H9 (cell line): ENCODE data around the gene ANGPTL4. TPM values are rescaled to one million over a fixed set of nuclear protein-coding genes. Genes with fewer than 3 reads are reported as not detected.

Source experiments
- DNase-seq: peaks from one replicate; pipeline ENCODE4 v3.0.0-alpha.2; 2017
- H2AFZ ChIP-seq: one replicate; pipeline ENCODE4 v1.6.1; 2013; ENCODE audit warnings: mild to moderate bottlenecking, low read length, control low read depth, moderate library complexity
- H2AK5ac ChIP-seq: 2 replicates; pipeline ENCODE4 v1.6.1; 2013; ENCODE audit warnings: low read length, control low read depth, mixed read lengths; ENCODE audit not compliant: insufficient read length
- H2BK120ac ChIP-seq: one replicate; pipeline ENCODE4 v1.6.1; 2013; ENCODE audit warnings: low read depth, mild to moderate bottlenecking, low read length, control low read depth, inconsistent platforms; ENCODE audit not compliant: poor library complexity, severe bottlenecking
- H2BK12ac ChIP-seq: 2 replicates; pipeline ENCODE4 v1.6.1; 2013; ENCODE audit warnings: low read length, control low read depth, mixed read lengths, low read depth; ENCODE audit not compliant: insufficient read length
- H2BK15ac ChIP-seq: 2 replicates; pipeline ENCODE4 v1.6.1; 2013; ENCODE audit warnings: low read depth, low read length, control low read depth
- H2BK20ac ChIP-seq: one replicate; pipeline ENCODE4 v1.6.1; 2013; ENCODE audit warnings: low read depth, mild to moderate bottlenecking, low read length, control low read depth, inconsistent platforms; ENCODE audit not compliant: poor library complexity, severe bottlenecking
- H2BK5ac ChIP-seq: 2 replicates; pipeline ENCODE4 v1.6.1; 2013; ENCODE audit warnings: low read length, control low read depth, mixed read lengths; ENCODE audit not compliant: insufficient read length
- H3K14ac ChIP-seq: 2 replicates; pipeline ENCODE4 v1.6.1; 2013; ENCODE audit warnings: low read length, control low read depth; ENCODE audit not compliant: insufficient read depth
- H3K18ac ChIP-seq: 2 replicates; pipeline ENCODE4 v1.6.1; 2013; ENCODE audit warnings: low read depth, mild to moderate bottlenecking, mixed read lengths, low read length, control low read depth; ENCODE audit not compliant: insufficient read length
- H3K23ac ChIP-seq: 2 replicates; pipeline ENCODE4 v1.6.1; 2013; ENCODE audit warnings: low read length, control low read depth, mixed read lengths, low read depth; ENCODE audit not compliant: insufficient read length
- H3K23me2 ChIP-seq: 2 replicates; pipeline ENCODE4 v1.6.1; 2013; ENCODE audit warnings: low read depth, mild to moderate bottlenecking, mixed read lengths, low read length, control low read depth; ENCODE audit not compliant: insufficient read length, poor library complexity, severe bottlenecking
- H3K27ac ChIP-seq: 2 replicates; pipeline ENCODE4 v1.5.1; 2013; ENCODE audit warnings: low read length, control low read depth, mixed read lengths, low read depth; ENCODE audit not compliant: insufficient read length
- H3K27me3 ChIP-seq: 2 replicates; pipeline ENCODE4 v1.6.1; 2013; ENCODE audit warnings: low read length, control low read depth, inconsistent platforms; ENCODE audit not compliant: insufficient read depth
- H3K4ac ChIP-seq: 2 replicates; pipeline ENCODE4 v1.6.1; 2013; ENCODE audit warnings: low read depth, mild to moderate bottlenecking, control low read depth, inconsistent platforms, low read length, moderate library complexity
- H3K4me1 ChIP-seq: 2 replicates; pipeline ENCODE4 v1.6.1; 2013; ENCODE audit warnings: low read length, control low read depth, inconsistent platforms; ENCODE audit not compliant: insufficient read depth
- H3K4me2 ChIP-seq: 2 replicates; pipeline ENCODE4 v1.6.1; 2013; ENCODE audit warnings: low read length, control low read depth, mixed read lengths; ENCODE audit not compliant: insufficient read length, insufficient read depth
- H3K56ac ChIP-seq: 2 replicates; pipeline ENCODE4 v1.6.1; 2013; ENCODE audit warnings: low read depth, mild to moderate bottlenecking, mixed read lengths, low read length, control low read depth; ENCODE audit not compliant: insufficient read length
- H3K79me1 ChIP-seq: 2 replicates; pipeline ENCODE4 v1.6.1; 2013; ENCODE audit warnings: low read depth, mild to moderate bottlenecking, moderate library complexity, low read length, control low read depth, inconsistent platforms; ENCODE audit not compliant: insufficient read depth, poor library complexity, severe bottlenecking
- H3K79me2 ChIP-seq: 2 replicates; pipeline ENCODE4 v1.6.1; 2013; ENCODE audit warnings: low read length, control low read depth, inconsistent platforms; ENCODE audit not compliant: insufficient read depth
- H3K9ac ChIP-seq: 2 replicates; pipeline ENCODE4 v1.6.1; 2013; ENCODE audit warnings: low read length, control low read depth, mixed read lengths; ENCODE audit not compliant: insufficient read length; ENCODE audit errors: extremely low read depth
- H3K9me3 ChIP-seq: one replicate; pipeline ENCODE4 v1.6.1; 2013; ENCODE audit warnings: low read depth, low read length, inconsistent platforms; ENCODE audit not compliant: control insufficient read depth
- H3T11ph ChIP-seq: one replicate; pipeline ENCODE4 v1.6.1; 2013; ENCODE audit warnings: mild to moderate bottlenecking, low read length, control low read depth, inconsistent platforms
- H4K20me1 ChIP-seq: one replicate; pipeline ENCODE4 v1.6.1; 2013; ENCODE audit not compliant: control insufficient read depth, insufficient read length, insufficient read depth
- H4K5ac ChIP-seq: 2 replicates; pipeline ENCODE4 v1.6.1; 2013; ENCODE audit warnings: low read depth, mild to moderate bottlenecking, mixed read lengths, low read length, control low read depth; ENCODE audit not compliant: insufficient read length
- H4K8ac ChIP-seq: replicated peaks from 2 replicates; pipeline ENCODE4 v1.6.1; 2013; ENCODE audit warnings: low read length, control low read depth, mixed read lengths, low read depth; ENCODE audit not compliant: insufficient read length
- H4K91ac ChIP-seq: 2 replicates; pipeline ENCODE4 v1.6.1; 2013; ENCODE audit warnings: low read depth, mild to moderate bottlenecking, moderate library complexity, mixed read lengths, low read length, control low read depth; ENCODE audit not compliant: insufficient read length
- H3K27ac Mint-ChIP-seq, 3 experiments: 2 replicates in 2 of 3; 3 replicates in 1 of 3; pipeline ENCODE4 v1.8.0; 2020 to 2021; ENCODE audit warnings: mixed read lengths in 3 of 3, mild to moderate bottlenecking in 1 of 3, moderate library complexity in 1 of 3
- H3K27me3 Mint-ChIP-seq: 2 replicates; pipeline ENCODE4 v1.8.0; 2021; ENCODE audit warnings: low read depth, mild to moderate bottlenecking, moderate library complexity, mixed read lengths
- H3K36me3 Mint-ChIP-seq, 3 experiments: 2 replicates in 2 of 3; 3 replicates in 1 of 3; pipeline ENCODE4 v1.8.0; 2020 to 2021; ENCODE audit warnings: low read depth in 3 of 3, mixed read lengths in 3 of 3; ENCODE audit not compliant: insufficient read depth in 1 of 3
- H3K4me1 Mint-ChIP-seq, 2 experiments: 2 replicates each; pipeline ENCODE4 v1.8.0; 2020; ENCODE audit warnings: mixed read lengths in 2 of 2
- H3K4me3 Mint-ChIP-seq, 2 experiments: 2 replicates in 1 of 2; 3 replicates in 1 of 2; pipeline ENCODE4 v1.8.0; 2020 to 2021; ENCODE audit warnings: mild to moderate bottlenecking in 2 of 2, mixed read lengths in 2 of 2, moderate library complexity in 1 of 2
- H3K9me3 Mint-ChIP-seq, 2 experiments: 2 replicates in 1 of 2; 3 replicates in 1 of 2; pipeline ENCODE4 v1.8.0; 2020; ENCODE audit warnings: mild to moderate bottlenecking in 2 of 2, mixed read lengths in 2 of 2, moderate library complexity in 1 of 2
- WGBS: extraction: QIAGEN DNeasy Blood & Tissue Kit; methylation state at CpG from one replicate; pipeline ENCODE4 v1.1.7; 2013; ENCODE audit warnings: missing lambda C conversion rate, low lambda C conversion rate, mixed read lengths; ENCODE audit not compliant: insufficient read length; ENCODE audit errors: extremely low coverage; 5-methylcytosine and 5-hydroxymethylcytosine counted together
- total RNA-seq: library from RNA; stranded (reverse); gene quantifications from 2 replicates; pipeline ENCODE4 v1.2.1, GENCODE V29; 2021
- TF ChIP-seq, protein P1 (sequence below): fragments of 200-600 bp; sonication (generic); conservative IDR thresholded peaks from 3 replicates; pipeline ENCODE4 v1.8.0; 2021; ENCODE audit warnings: antibody characterized with exemption, mild to moderate bottlenecking

The ANGPTL4 gene
- total RNA-seq, 1 experiment from 2014 or later = 1.9 TPM

DNA sequence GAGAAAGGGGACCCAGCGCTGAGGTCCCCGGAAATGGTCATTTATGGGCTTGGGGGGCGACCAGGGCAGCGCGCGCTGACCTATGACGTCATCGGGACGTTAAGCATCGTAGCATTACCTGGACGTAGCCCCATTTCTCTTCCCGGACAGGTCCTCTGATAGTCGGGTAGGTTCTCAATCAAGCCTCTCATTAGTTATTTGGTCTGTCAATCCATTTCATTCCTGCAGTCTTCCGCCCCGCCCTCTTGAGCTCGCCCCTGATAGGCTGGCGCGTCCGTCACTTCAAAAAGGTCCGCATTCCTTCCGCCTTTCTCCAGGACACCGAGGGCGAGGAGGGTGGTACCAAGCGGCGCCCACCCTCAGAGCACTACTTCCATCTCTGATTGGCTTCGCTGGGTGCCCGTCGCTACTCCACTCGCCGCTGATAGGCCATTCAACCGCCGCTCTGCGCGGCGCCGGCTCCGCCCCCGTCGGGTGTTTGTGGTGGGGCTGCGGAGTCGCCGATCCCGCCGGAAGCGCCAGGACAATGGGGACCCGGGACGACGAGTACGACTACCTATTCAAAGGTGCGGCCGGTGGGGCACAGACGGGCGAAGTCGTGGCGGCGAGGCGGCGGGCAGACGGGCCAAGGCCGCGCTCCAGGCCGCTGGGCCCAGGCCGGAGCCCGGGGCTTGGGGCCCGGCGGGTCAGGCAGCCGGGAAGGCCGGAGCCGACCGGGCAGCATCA, 26.1 kb downstream of the ANGPTL4 start, which contains the start of gene RAB11B:
RAB11B (plus strand) TSS at position 470 of the 726 bp plus-strand sequence; CDS start at position 527, 57 bp downstream.
- H2BK12ac ChIP-seq = no peak within 1 kb of the TSS
- no peaks in the 10 kb centered on the region for H3K27me3 ChIP-seq
- peaks cover 14% of the 10 kb centered on the region; the same call in 1 of the 2 replicates for H3K79me2 ChIP-seq
- H3K36me3 Mint-ChIP-seq = peaks cover 15 to 19% (median 17%) of the 10 kb centered on the region in 3 experiments; a peak in 6 of 7 replicates
- peak within 1 kb of the TSS; percentile 94 for H3K18ac ChIP-seq
- no peak within 1 kb of the TSS for H4K91ac ChIP-seq
- H3K4me1 Mint-ChIP-seq = peaks cover 6 to 12% of the 10 kb centered on the region in 2 experiments; a peak in 3 of 4 replicates
- H2BK120ac ChIP-seq = no peak within 1 kb of the TSS
- no peak within 1 kb of the TSS for H2BK20ac ChIP-seq
- no peak within 1 kb of the TSS for H3K56ac ChIP-seq
- H3K4me1 ChIP-seq = no peaks in the 10 kb centered on the region
- H3K79me1 ChIP-seq = no peaks in the 10 kb centered on the region
- no peaks in the 10 kb centered on the region for H3K9me3 ChIP-seq
- no peak within 1 kb of the TSS for H4K5ac ChIP-seq
- peak; percentile 100 for DNase-seq
- no peak within 1 kb of the TSS for H3K27ac ChIP-seq
- H3K4me3 Mint-ChIP-seq = peak within 1 kb of the TSS; percentile 88 to 92
- no peaks in the 10 kb centered on the region for H3K27me3 Mint-ChIP-seq
- no peak within 1 kb of the TSS; the same call in 1 of the 2 replicates for H3K4ac ChIP-seq
- peak within 1 kb of the TSS; percentile 89 for H3K9ac ChIP-seq
- peak within 1 kb of the TSS; percentile 60 for H3K4me2 ChIP-seq
- TF ChIP-seq, protein P1, sequence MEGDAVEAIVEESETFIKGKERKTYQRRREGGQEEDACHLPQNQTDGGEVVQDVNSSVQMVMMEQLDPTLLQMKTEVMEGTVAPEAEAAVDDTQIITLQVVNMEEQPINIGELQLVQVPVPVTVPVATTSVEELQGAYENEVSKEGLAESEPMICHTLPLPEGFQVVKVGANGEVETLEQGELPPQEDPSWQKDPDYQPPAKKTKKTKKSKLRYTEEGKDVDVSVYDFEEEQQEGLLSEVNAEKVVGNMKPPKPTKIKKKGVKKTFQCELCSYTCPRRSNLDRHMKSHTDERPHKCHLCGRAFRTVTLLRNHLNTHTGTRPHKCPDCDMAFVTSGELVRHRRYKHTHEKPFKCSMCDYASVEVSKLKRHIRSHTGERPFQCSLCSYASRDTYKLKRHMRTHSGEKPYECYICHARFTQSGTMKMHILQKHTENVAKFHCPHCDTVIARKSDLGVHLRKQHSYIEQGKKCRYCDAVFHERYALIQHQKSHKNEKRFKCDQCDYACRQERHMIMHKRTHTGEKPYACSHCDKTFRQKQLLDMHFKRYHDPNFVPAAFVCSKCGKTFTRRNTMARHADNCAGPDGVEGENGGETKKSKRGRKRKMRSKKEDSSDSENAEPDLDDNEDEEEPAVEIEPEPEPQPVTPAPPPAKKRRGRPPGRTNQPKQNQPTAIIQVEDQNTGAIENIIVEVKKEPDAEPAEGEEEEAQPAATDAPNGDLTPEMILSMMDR = no peak
- peak within 1 kb of the TSS; percentile 65 for H2BK5ac ChIP-seq
- H3K23ac ChIP-seq = no peak within 1 kb of the TSS
- no peak within 1 kb of the TSS for H2AFZ ChIP-seq
- peak within 1 kb of the TSS; percentile 20 for H3T11ph ChIP-seq
- peaks cover 9 to 11% of the 10 kb centered on the region in 2 experiments; a peak in 4 of 5 replicates for H3K9me3 Mint-ChIP-seq
- WGBS = no CpG with 5 or more reads among the region's 70 CpGs
- no peak within 1 kb of the TSS for H2AK5ac ChIP-seq
- H3K14ac ChIP-seq = peak within 1 kb of the TSS; percentile 99
- H4K20me1 ChIP-seq = no peaks in the 10 kb centered on the region
- H4K8ac ChIP-seq = no peak within 1 kb of the TSS
- H3K27ac Mint-ChIP-seq = peak within 1 kb of the TSS; percentile 97 to 99 (median 99)
- H2BK15ac ChIP-seq = no peak within 1 kb of the TSS
- H3K23me2 ChIP-seq = no peaks in the 10 kb centered on the region
